HEK293 (cell line): Measurements from ENCODE around the gene RASAL2.

Experiments used
- ZNF660 ChIP-seq: fragments of 450-650 bp; IDR thresholded peaks from 2 replicates; pipeline ENCODE4 v1.5.1; 2018; ENCODE audit warnings: missing biosample characterization, mild to moderate bottlenecking, missing genetic modification characterization
- TF ChIP-seq, protein P1 (sequence below): fragments of 450-650 bp; formaldehyde crosslinking; IDR thresholded peaks from 2 replicates; pipeline ENCODE4 v1.5.1; 2016; ENCODE audit warnings: missing biosample characterization, missing genetic modification characterization

DNA sequence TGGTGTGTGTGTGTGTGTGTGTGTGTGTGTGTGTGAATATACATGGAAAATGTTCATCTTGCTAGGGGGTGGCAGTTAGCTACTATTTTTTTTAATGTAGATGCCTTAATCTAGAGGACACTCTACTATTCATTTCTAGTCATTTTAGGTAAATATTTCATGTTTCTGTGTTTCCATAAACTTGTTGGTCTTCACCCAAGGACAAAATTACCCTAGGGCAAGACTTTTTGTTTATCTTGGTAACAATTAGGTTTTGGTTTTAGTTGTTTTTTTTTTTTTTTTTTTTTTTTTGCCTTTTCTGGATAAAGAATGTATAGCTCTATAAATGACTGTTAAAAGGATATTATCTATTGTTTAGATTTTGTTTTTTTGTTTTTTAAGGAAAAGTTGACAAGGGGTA is 370.7 kb downstream of the RASAL2 start:
- no peak for TF ChIP-seq ZNF660 (tag by site-specific recombination)
- TF ChIP-seq, protein P1, sequence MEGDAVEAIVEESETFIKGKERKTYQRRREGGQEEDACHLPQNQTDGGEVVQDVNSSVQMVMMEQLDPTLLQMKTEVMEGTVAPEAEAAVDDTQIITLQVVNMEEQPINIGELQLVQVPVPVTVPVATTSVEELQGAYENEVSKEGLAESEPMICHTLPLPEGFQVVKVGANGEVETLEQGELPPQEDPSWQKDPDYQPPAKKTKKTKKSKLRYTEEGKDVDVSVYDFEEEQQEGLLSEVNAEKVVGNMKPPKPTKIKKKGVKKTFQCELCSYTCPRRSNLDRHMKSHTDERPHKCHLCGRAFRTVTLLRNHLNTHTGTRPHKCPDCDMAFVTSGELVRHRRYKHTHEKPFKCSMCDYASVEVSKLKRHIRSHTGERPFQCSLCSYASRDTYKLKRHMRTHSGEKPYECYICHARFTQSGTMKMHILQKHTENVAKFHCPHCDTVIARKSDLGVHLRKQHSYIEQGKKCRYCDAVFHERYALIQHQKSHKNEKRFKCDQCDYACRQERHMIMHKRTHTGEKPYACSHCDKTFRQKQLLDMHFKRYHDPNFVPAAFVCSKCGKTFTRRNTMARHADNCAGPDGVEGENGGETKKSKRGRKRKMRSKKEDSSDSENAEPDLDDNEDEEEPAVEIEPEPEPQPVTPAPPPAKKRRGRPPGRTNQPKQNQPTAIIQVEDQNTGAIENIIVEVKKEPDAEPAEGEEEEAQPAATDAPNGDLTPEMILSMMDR (tag by site-specific recombination): no peak
